PFSK-1 (cell line): ENCODE results near the gene AMBRA1.

Experiments used
- FOXP2 ChIP-seq: optimal IDR thresholded peaks from 2 replicates; pipeline ENCODE3; 2011; ENCODE audit warnings: borderline replicate concordance, control low read depth, inconsistent platforms; ENCODE audit not compliant: insufficient read depth; ENCODE audit errors: extremely low read length, extremely low read depth
- POLR2AphosphoS5 ChIP-seq: IDR thresholded peaks from 2 replicates; pipeline ENCODE4 v1.6.1; 2012; ENCODE audit warnings: low read depth, mild to moderate bottlenecking, control low read depth, low read length, moderate library complexity
- SIN3A ChIP-seq: IDR thresholded peaks from 2 replicates; pipeline ENCODE4 v1.6.1; 2012; ENCODE audit warnings: mild to moderate bottlenecking, low read length, moderate library complexity, borderline replicate concordance; ENCODE audit not compliant: insufficient read depth
- TAF1 ChIP-seq: IDR thresholded peaks from 2 replicates; pipeline ENCODE4 v1.6.1; 2012; ENCODE audit warnings: low read length, control low read depth, borderline replicate concordance; ENCODE audit not compliant: insufficient read depth
- TF ChIP-seq, protein P1 (sequence below), 2 experiments: IDR thresholded peaks; 2 replicates each; pipeline versions ENCODE4 v1.6.1 to v1.8.0; 2011 to 2012; ENCODE audit warnings: low read depth in 2 of 2, low read length in 2 of 2, control low read depth in 1 of 2, inconsistent platforms in 1 of 2, mild to moderate bottlenecking in 1 of 2, moderate library complexity in 1 of 2; ENCODE audit not compliant: insufficient read depth in 1 of 2

The AMBRA1 gene

DNA sequence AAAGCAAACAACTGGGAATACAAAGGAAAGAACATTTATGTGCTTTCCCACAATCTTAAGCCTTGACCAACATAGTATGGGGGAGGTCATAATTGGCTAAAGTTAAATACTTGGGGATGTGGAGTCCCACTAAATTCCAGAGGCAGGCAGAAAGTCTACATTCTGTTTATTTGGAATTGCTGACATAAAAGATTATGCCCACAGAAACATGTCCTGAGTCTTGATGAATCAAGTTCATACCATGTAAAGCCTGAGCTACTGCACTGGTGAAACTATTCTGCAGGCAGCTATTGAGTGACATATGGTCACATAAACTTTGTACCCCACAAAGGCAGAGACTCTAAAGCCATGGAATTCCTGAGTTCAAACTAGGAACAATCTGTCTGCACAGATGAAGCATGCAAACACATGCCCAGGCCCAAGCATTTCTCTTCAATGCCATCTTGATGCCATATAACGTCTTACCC, 132.3 kb downstream of the AMBRA1 start:
- TF ChIP-seq TAF1 = no peak
- no peak for TF ChIP-seq FOXP2
- no peak for TF ChIP-seq SIN3A
- TF ChIP-seq, protein P1, sequence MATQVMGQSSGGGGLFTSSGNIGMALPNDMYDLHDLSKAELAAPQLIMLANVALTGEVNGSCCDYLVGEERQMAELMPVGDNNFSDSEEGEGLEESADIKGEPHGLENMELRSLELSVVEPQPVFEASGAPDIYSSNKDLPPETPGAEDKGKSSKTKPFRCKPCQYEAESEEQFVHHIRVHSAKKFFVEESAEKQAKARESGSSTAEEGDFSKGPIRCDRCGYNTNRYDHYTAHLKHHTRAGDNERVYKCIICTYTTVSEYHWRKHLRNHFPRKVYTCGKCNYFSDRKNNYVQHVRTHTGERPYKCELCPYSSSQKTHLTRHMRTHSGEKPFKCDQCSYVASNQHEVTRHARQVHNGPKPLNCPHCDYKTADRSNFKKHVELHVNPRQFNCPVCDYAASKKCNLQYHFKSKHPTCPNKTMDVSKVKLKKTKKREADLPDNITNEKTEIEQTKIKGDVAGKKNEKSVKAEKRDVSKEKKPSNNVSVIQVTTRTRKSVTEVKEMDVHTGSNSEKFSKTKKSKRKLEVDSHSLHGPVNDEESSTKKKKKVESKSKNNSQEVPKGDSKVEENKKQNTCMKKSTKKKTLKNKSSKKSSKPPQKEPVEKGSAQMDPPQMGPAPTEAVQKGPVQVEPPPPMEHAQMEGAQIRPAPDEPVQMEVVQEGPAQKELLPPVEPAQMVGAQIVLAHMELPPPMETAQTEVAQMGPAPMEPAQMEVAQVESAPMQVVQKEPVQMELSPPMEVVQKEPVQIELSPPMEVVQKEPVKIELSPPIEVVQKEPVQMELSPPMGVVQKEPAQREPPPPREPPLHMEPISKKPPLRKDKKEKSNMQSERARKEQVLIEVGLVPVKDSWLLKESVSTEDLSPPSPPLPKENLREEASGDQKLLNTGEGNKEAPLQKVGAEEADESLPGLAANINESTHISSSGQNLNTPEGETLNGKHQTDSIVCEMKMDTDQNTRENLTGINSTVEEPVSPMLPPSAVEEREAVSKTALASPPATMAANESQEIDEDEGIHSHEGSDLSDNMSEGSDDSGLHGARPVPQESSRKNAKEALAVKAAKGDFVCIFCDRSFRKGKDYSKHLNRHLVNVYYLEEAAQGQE (IDR thresholded peaks at IDR 0.05; ENCODE audit: insufficient read depth in 1 of 2, low read depth in 2 of 2, low read length in 2 of 2) = no peak
- no peak for TF ChIP-seq POLR2AphosphoS5

DNA sequence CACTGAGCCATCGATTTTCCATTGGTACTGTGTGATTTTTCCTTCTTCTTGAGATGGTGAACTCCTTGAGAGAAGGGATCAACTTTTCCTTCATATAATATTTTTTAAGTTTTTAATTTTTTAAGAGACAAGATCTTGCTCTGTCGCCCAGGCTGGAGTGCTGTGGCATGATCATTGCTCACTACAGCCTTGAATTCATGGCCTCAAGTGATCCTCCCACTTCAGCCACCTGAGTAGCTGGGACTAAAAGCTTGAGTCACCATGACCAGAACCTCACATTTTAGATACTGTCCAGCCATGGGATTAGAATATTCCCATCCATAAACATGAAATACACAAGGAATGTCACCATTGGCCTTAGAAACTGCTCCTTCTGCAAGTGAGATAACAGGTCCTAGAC, 135.3 kb downstream of the AMBRA1 start:
- no peak for TF ChIP-seq FOXP2
- TF ChIP-seq POLR2AphosphoS5 = no peak
- TF ChIP-seq SIN3A = no peak
- no peak for TF ChIP-seq TAF1
- TF ChIP-seq, protein P1 (IDR thresholded peaks at IDR 0.05; ENCODE audit: insufficient read depth in 1 of 2, low read depth in 2 of 2, low read length in 2 of 2) = no peak

DNA sequence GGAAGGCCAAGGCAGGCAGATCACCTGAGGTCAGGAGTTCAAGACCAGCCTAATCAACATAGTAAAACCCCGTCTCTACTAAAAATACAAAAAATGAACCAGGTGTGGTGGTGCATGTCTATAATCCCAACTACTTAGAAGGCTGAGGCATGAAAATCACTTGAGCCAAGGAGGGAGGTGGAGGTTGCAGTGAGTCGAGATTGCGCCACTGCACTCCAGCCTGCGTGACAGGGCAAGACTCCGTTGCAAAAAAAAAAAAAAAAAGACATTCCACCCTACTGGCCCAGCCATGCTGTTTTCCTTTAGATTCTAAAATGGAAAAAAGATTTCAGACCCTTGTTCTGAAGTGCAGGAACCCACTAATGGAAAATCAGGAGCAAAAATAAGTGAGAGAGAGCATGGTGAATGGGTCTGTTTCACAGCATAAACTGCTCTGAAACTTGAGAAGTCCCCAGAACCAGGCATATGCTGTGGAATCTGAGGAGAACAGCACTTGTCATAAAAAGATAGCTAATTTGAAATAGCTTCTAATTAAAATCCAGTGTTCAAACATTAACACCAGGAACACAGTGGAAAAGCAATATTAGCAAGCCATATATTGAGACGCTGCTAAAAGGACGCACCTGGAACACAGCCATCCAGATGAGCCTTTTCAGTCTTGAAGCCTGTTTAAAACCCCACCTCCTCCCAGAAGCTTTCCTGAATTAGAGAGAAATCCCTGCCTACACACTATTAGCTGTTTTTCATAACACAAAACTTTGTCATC, 136.0 kb downstream of the AMBRA1 start:
- TF ChIP-seq POLR2AphosphoS5 = no peak
- TF ChIP-seq, protein P1 (IDR thresholded peaks at IDR 0.05; ENCODE audit: insufficient read depth in 1 of 2, low read depth in 2 of 2, low read length in 2 of 2) = no peak
- TF ChIP-seq SIN3A = no peak
- no peak for TF ChIP-seq FOXP2
- TF ChIP-seq TAF1 = no peak

DNA sequence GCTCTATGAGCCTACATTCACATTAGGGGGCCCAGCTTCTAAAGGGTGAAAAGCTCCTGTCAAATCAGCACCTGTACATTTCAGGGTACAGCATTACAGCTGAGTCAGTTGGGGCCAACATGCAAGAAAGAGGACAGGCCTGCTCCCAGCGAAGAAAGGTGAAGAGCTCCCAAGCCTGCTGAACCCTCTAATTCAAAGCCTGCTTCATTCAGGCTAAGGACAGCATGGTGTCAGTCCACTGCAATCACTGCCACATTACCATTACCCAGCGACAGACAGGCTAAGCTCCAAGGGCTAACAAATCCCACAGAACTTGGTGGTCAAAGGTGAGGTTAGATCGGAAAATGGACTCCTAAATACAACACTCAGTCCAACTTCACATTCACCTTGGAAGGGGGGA, 136.8 kb downstream of the AMBRA1 start:
- no peak for TF ChIP-seq POLR2AphosphoS5
- TF ChIP-seq SIN3A = no peak
- no peak for TF ChIP-seq TAF1
- TF ChIP-seq, protein P1 (IDR thresholded peaks at IDR 0.05; ENCODE audit: insufficient read depth in 1 of 2, low read depth in 2 of 2, low read length in 2 of 2) = no peak
- TF ChIP-seq FOXP2 = no peak
